GM19240 (cell line): ENCODE data around the gene CSNK2A2.

Experiments
- DNase-seq: peaks from one replicate; pipeline ENCODE4 v3.0.0; 2011; ENCODE audit warnings: low spot score; ENCODE audit not compliant: insufficient read length

Gene CSNK2A2

DNA sequence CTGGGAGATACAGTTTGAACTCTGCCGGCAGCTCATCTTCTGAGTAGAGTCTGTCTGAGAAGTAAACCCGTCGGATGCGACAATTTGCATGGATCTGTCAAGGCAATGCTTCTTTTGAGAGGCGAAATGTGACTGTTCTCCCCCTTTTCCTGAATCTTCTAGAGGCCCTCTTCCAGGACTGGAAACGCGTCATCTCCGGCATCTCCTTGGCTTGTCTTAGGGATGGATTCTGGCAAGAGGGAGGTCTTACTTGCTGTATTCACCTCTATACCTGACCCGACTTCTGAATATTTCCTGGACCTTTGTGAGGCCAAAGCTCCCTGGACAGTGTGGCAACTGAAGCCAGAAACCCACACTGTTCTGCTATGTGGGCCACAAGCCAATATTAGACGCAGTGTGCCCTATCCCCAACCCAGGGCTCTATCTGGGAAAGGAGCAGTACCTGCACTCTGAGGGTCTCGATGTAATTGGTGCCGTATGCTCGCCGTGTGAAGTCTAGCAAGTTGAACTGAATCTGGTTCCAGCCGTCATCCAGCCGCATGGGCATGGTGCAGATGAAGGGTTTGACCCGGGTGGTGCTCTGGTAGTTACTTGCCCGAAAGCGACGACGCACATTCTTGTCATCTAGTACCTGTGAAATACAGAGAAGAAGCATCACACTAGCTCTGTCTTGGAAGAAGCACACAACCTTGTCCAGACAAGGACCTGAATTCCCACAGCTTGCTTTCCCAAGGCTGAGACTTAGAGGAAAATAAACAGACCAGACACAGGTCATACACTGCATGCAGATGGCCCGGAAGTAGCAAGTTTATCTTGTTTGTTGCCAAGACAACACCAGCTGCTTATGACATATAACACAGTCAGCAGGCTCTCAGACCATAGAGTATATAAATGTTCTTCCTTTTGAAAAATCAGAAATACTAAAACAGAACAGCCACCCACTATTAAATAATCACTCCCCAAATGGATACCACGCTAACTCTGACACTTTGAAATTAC, 82.8 kb downstream of the CSNK2A2 start:
- no peak for DNase-seq

DNA sequence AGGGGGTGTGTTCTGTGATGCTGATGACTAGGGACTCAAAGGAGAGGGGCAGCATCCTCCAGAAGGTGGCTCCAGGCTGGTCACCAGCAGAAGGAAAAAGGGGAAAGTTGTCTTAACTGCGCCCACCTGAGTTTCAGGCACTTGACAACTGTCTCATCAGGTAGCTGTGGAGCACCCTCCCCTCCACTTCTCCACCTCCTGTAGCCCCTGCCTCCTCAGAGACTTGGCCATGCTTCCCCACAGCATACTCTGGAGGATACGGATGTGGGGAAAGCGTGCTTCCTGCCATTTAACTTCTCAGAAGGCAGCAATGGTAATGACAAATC, 86.6 kb downstream of the CSNK2A2 start:
- no peak for DNase-seq

DNA sequence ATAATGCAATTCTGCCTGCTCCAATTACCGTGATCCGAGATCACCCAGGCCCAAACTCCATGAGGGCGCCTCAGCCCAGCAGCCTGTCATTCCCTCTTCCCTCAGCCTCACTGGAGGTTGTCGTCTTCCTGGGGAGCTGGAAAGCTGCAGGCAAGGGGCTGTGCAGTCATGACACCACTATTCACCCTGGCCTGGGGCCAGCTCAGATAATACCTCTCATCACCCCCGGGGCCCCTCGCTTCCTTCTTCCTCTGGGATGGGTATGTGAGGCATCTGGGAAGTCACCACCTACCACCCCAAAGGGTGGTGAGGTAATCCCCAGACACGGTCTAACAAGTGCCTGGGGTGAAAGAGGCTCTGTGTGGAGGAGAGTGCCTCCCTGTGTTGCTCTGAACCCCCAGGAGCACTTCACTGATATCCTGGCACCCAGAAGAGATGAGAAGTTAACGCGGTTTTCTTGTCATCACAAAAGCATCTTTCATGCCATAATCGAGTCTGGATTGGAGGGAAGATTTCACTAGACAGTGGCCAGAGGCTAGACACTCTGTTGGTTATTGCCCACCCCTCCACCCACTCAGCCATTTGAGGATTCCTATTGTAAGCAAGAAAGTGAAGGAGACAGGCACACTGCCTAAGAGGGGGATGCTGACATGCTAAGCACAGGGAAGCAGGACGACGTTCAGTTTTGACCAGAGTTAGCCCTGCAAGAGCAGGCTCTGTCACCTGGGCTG, 87.2 kb downstream of the CSNK2A2 start:
- no peak for DNase-seq

DNA sequence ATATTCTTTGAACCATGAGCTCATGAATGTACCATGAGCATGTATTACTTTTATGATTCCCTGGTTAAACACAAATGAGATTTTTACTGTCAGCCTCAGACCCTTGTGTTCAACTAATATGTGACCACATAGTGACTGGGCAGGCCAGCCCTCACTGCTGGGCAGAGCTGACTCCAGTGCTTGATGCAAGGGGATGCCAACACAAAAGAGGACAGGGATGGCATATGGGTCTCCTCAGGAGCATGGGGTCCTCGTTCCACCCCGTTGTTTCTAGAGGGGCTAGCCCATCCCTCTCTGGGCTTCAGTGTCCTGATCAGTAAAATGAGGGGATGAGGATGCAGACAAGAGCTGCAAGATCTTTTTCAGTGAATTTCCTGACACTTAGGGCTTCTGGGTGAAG, 88.0 kb downstream of the CSNK2A2 start:
- DNase-seq, result no peak

DNA sequence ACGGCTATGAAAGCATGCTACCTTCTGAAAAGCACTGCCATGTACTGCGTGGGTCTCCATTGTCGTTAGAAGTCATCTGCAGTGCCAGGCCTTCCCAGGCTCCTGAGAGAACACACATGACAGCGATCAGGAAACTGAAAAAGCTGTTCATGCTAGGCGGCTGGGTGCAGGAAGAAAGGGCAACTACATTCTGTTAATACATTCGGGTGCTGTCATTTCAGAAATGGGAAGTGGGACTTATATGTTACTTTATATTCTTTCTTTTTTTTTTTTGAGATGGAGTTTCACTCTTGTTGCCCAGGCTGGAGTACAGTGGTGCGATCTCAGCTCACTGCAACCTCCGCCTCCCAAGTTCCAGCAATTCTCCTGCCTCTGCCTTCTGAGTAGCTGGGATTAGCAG, 88.6 kb downstream of the CSNK2A2 start:
- no peak for DNase-seq
